GM18519 (cell line): Measurements from ENCODE around the gene LEPR.
"Not testable (repeated sequence)": the region's sequence is repeated elsewhere in the genome, so short reads cannot be mapped to it uniquely, and the experiment has no call there.

ENCODE experiments used
- ATAC-seq: cut with Tn5 transposase; IDR thresholded peaks from one replicate; pipeline ENCODE4 v1.9.1; 2021; ENCODE audit warnings: mild to moderate bottlenecking, moderate library complexity; ENCODE audit not compliant: unreplicated experiment, low FRiP score

The LEPR gene

GRCh38 chr1:65431111-65431705 is 10.7 kb downstream of the LEPR start:
- peak; percentile 44 for ATAC-seq

GRCh38 chr1:65432918-65433317 is 12.4 kb downstream of the LEPR start:
- no peak for ATAC-seq

GRCh38 chr1:65434255-65434654 is 13.8 kb downstream of the LEPR start:
- ATAC-seq: no peak

GRCh38 chr1:65434760-65435159 is 14.3 kb downstream of the LEPR start:
- ATAC-seq: no peak

- no peak for ATAC-seq
Measured at GRCh38 chr1:65435987-65436386, 15.5 kb downstream of the LEPR start.

- ATAC-seq: no peak
Measured at GRCh38 chr1:65437616-65438015, 17.1 kb downstream of the LEPR start.

- no peak for ATAC-seq
Measured at GRCh38 chr1:65440322-65440900, 19.9 kb downstream of the LEPR start.

GRCh38 chr1:65440915-65441314 is 20.4 kb downstream of the LEPR start:
- ATAC-seq: no peak

- no peak for ATAC-seq
Measured at GRCh38 chr1:65441464-65441863, 21.0 kb downstream of the LEPR start.

- ATAC-seq: no peak
Measured at GRCh38 chr1:65442442-65442841, 22.0 kb downstream of the LEPR start.

GRCh38 chr1:65443647-65444046 is 23.2 kb downstream of the LEPR start:
- ATAC-seq: no peak

GRCh38 chr1:65444128-65444640 is 23.7 kb downstream of the LEPR start:
- ATAC-seq: no peak

GRCh38 chr1:65445837-65446236 is 25.4 kb downstream of the LEPR start:
- ATAC-seq: no peak

- no peak for ATAC-seq
Measured at GRCh38 chr1:65449214-65449823, 28.9 kb downstream of the LEPR start.

GRCh38 chr1:65455678-65456077 is 35.2 kb downstream of the LEPR start:
- ATAC-seq: not testable (repeated sequence)

- no peak for ATAC-seq
Measured at GRCh38 chr1:65456481-65456880, 36.0 kb downstream of the LEPR start.

GRCh38 chr1:65457868-65458267 is 37.4 kb downstream of the LEPR start:
- no peak for ATAC-seq

- ATAC-seq: no peak
Measured at GRCh38 chr1:65458730-65459396, 38.4 kb downstream of the LEPR start.

- ATAC-seq: peak; percentile 75
Measured at GRCh38 chr1:65459397-65459768, 38.9 kb downstream of the LEPR start.

GRCh38 chr1:65465837-65466236 is 45.4 kb downstream of the LEPR start:
- ATAC-seq: not testable (repeated sequence)

GRCh38 chr1:65467536-65467935 is 47.1 kb downstream of the LEPR start:
- no peak for ATAC-seq
